ENCODE results near the gene ELL.
A peak's percentile ranks its signal among the peaks of the same experiment; 100 is the strongest.
"Not testable (repeated sequence)": the region's sequence is repeated elsewhere in the genome, so short reads cannot be mapped to it uniquely, and the experiment has no call there.

Gene ELL

GRCh38 chr19:18406749-18407148, 115.1 kb downstream of the ELL start:
- no peaks in the 10 kb centered on the region for H3K27me3 ChIP-seq (ENCODE audit: control insufficient read depth, low read length)
- peaks cover 55% of the 10 kb centered on the region for H3K4me1 ChIP-seq (ENCODE audit: control insufficient read depth, low read length)
- H3K36me3 ChIP-seq (ENCODE audit: control insufficient read depth, low read length) = no peaks in the 10 kb centered on the region
- H3K4me2 ChIP-seq (ENCODE audit: low read length) = no peak overlapping the region
- no peaks in the 10 kb centered on the region for H3K9me2 ChIP-seq (replicated peaks; ENCODE audit: control insufficient read depth, low read length)
- peaks cover 8% of the 10 kb centered on the region; the same call in 1 of the 2 replicates for H3F3A ChIP-seq (ENCODE audit: control insufficient read depth, insufficient read depth)
- no peak overlapping the region for H3K27ac ChIP-seq (ENCODE audit: low read depth, low read length)
- H3K79me2 ChIP-seq (ENCODE audit: control insufficient read depth, low read length) = no peaks in the 10 kb centered on the region
- TF ChIP-seq CTCF (IDR thresholded peaks at IDR 0.05; ENCODE audit: low read depth, low read length, poor library complexity, severe bottlenecking) = no peak
- no peaks in the 10 kb centered on the region for H3K9me3 ChIP-seq (ENCODE audit: control insufficient read depth, insufficient read depth, low read length)
- H3K4me3 ChIP-seq (ENCODE audit: low read length) = no peak overlapping the region
- H4K20me1 ChIP-seq (ENCODE audit: control insufficient read depth, insufficient read depth, low read depth, low read length) = no peaks in the 10 kb centered on the region

- H4K20me1 ChIP-seq (ENCODE audit: control insufficient read depth, insufficient read depth, low read depth, low read length); H3K27ac ChIP-seq (ENCODE audit: low read depth, low read length); H3K79me2 ChIP-seq (ENCODE audit: control insufficient read depth, low read length); H3K4me2 ChIP-seq (ENCODE audit: low read length); H3K9me2 ChIP-seq (replicated peaks; ENCODE audit: control insufficient read depth, low read length); H3K4me3 ChIP-seq (ENCODE audit: low read length); H3K9me3 ChIP-seq (ENCODE audit: control insufficient read depth, insufficient read depth, low read length); H3K27me3 ChIP-seq (ENCODE audit: control insufficient read depth, low read length); H3K36me3 ChIP-seq (ENCODE audit: control insufficient read depth, low read length): not testable (repeated sequence)
- peaks cover 62% of the 10 kb centered on the region for H3K4me1 ChIP-seq (ENCODE audit: control insufficient read depth, low read length)
- H3F3A ChIP-seq (ENCODE audit: control insufficient read depth, insufficient read depth) = peaks cover 11% of the 10 kb centered on the region
Observed at GRCh38 chr19:18405754-18406153, 116.1 kb downstream of the ELL start.

GRCh38 chr19:18402455-18403248, 119.2 kb downstream of the ELL start:
- not testable (repeated sequence) for H3K9me2 ChIP-seq (replicated peaks; ENCODE audit: control insufficient read depth, low read length); H3K36me3 ChIP-seq (ENCODE audit: control insufficient read depth, low read length); H3K27me3 ChIP-seq (ENCODE audit: control insufficient read depth, low read length); H4K20me1 ChIP-seq (ENCODE audit: control insufficient read depth, insufficient read depth, low read depth, low read length); H3K9me3 ChIP-seq (ENCODE audit: control insufficient read depth, insufficient read depth, low read length); H3K79me2 ChIP-seq (ENCODE audit: control insufficient read depth, low read length)
- peak overlapping the region; percentile 87 for H3K27ac ChIP-seq (ENCODE audit: low read depth, low read length)
- peak overlapping the region; percentile 78 for H3K4me3 ChIP-seq (ENCODE audit: low read length)
- H3F3A ChIP-seq (ENCODE audit: control insufficient read depth, insufficient read depth) = peaks cover 16% of the 10 kb centered on the region
- peaks cover 48% of the 10 kb centered on the region for H3K4me1 ChIP-seq (ENCODE audit: control insufficient read depth, low read length)
- H3K4me2 ChIP-seq (ENCODE audit: low read length) = peak overlapping the region; percentile 98

GRCh38 chr19:18401580-18402112, 120.2 kb downstream of the ELL start:
- peak overlapping the region; percentile 78 for H3K4me3 ChIP-seq (ENCODE audit: low read length)
- peak overlapping the region; percentile 98 for H3K4me2 ChIP-seq (ENCODE audit: low read length)
- peaks cover 16% of the 10 kb centered on the region for H3F3A ChIP-seq (ENCODE audit: control insufficient read depth, insufficient read depth)
- TF ChIP-seq EZH2phosphoT487 (IDR thresholded peaks at IDR 0.05; ENCODE audit: borderline replicate concordance, low read length) (no peak), CTCF (IDR thresholded peaks at IDR 0.05; ENCODE audit: low read depth, low read length, poor library complexity, severe bottlenecking) (peak; percentile 79)
- peaks cover 5% of the 10 kb centered on the region; the same call in 1 of the 2 replicates for H3K27me3 ChIP-seq (ENCODE audit: control insufficient read depth, low read length)
- H3K36me3 ChIP-seq (ENCODE audit: control insufficient read depth, low read length) = no peaks in the 10 kb centered on the region
- H3K79me2 ChIP-seq (ENCODE audit: control insufficient read depth, low read length) = no peaks in the 10 kb centered on the region
- no peaks in the 10 kb centered on the region for H3K9me2 ChIP-seq (replicated peaks; ENCODE audit: control insufficient read depth, low read length)
- peak overlapping the region; percentile 87 for H3K27ac ChIP-seq (ENCODE audit: low read depth, low read length)
- H3K9me3 ChIP-seq (ENCODE audit: control insufficient read depth, insufficient read depth, low read length) = no peaks in the 10 kb centered on the region
- peaks cover 57% of the 10 kb centered on the region for H3K4me1 ChIP-seq (ENCODE audit: control insufficient read depth, low read length)
- no peaks in the 10 kb centered on the region for H4K20me1 ChIP-seq (ENCODE audit: control insufficient read depth, insufficient read depth, low read depth, low read length)
